Ovary (tissue), 3 donors: ENCODE measurements around the gene CCP110.
"Not testable (repeated sequence)": the region's sequence is repeated elsewhere in the genome, so short reads cannot be mapped to it uniquely, and the experiment has no call there.

Source experiments
- POLR2A ChIP-seq: fragments of 450-650 bp; IDR thresholded peaks from one replicate; pipeline ENCODE4 v1.6.1; 2017; ENCODE audit warnings: antibody characterized with exemption, mild to moderate bottlenecking, moderate library complexity
- TF ChIP-seq, protein P1 (sequence below), 3 donors: fragments of 450-650 bp in 2 of 3; fragments of 200-600 bp in 1 of 3; IDR thresholded peaks; one replicate each; pipeline versions ENCODE4 v1.5.1 to v1.8.0; 2016 to 2022; ENCODE audit warnings: antibody characterized with exemption in 3 of 3, mild to moderate bottlenecking in 1 of 3
- donor health status: DM: no; HTN: no; CAD: no.

DNA sequence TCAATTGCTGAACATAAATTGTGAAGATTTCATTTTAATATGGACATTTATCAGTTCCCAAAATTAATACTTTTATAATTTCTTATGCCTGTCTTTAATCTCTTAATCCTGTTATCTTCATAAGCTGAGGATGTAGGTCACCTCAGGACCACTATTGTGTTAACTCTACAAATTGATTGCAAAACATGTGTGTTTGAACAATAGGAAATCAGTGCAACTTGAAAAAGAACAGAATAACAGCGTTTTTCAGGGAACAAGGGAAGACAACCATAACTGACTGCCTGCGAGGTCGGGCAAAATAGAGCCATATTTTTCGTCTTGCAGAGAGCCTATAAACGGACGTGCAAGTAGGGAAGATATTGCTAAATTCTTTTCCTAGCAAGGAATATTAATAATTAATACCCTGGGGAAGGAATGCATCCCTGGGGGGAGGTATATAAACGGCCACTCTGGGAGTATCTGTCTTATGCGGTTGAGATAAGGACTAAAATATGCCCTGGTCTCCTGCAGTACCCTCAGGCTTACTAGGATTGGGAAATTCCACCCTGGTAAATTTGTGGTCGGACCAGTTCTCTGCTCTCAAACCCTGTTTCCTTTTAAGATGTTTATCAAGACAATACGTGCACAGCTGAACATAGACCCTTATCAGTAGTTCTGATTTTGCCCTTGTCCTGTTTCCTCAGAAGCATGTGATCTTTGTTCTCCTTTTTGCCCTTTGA lies 19.7 kb downstream of the CCP110 start:
- TF ChIP-seq, protein P1, sequence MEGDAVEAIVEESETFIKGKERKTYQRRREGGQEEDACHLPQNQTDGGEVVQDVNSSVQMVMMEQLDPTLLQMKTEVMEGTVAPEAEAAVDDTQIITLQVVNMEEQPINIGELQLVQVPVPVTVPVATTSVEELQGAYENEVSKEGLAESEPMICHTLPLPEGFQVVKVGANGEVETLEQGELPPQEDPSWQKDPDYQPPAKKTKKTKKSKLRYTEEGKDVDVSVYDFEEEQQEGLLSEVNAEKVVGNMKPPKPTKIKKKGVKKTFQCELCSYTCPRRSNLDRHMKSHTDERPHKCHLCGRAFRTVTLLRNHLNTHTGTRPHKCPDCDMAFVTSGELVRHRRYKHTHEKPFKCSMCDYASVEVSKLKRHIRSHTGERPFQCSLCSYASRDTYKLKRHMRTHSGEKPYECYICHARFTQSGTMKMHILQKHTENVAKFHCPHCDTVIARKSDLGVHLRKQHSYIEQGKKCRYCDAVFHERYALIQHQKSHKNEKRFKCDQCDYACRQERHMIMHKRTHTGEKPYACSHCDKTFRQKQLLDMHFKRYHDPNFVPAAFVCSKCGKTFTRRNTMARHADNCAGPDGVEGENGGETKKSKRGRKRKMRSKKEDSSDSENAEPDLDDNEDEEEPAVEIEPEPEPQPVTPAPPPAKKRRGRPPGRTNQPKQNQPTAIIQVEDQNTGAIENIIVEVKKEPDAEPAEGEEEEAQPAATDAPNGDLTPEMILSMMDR (IDR thresholded peaks at IDR 0.05): not testable (repeated sequence)
- TF ChIP-seq POLR2A: not testable (repeated sequence)
